Thyroid gland (tissue), 4 donors: ENCODE results near the gene RAB3IP. TPM values are rescaled to one million over a fixed set of nuclear protein-coding genes. Genes with fewer than 3 reads are reported as not detected.

Experiments used
- DNase-seq, 2 donors: peaks; one replicate each; pipeline ENCODE4 v3.0.0-alpha.2; 2019
- H3K27ac ChIP-seq, 3 donors: fragments of 200-600 bp; sonication (generic); 1 replicate in 2 of 3; 2 replicates in 1 of 3; pipeline ENCODE4 v1.5.1; 2016 to 2019; ENCODE audit warnings: mild to moderate bottlenecking in 1 of 3, moderate library complexity in 1 of 3
- H3K27me3 ChIP-seq: fragments of 200-600 bp; sonication (generic); one replicate; pipeline ENCODE4 v1.5.1; 2019
- H3K36me3 ChIP-seq, 2 donors: fragments of 200-600 bp; sonication (generic); one replicate each; pipeline ENCODE4 v1.5.1; 2016 to 2019
- H3K4me1 ChIP-seq, 2 donors: fragments of 200-600 bp; sonication (generic); one replicate each; pipeline ENCODE4 v1.5.1; 2017 to 2019
- H3K4me3 ChIP-seq, 3 donors: fragments of 200-600 bp; sonication (generic); replicated peaks in 1 of 3; 1 replicate in 2 of 3; 2 replicates in 1 of 3; pipeline ENCODE4 v1.5.1; 2016; ENCODE audit warnings: mild to moderate bottlenecking in 1 of 3
- H3K9me3 ChIP-seq: fragments of 200-600 bp; sonication (generic); one replicate; pipeline ENCODE4 v1.5.1; 2017
- CTCF ChIP-seq, 6 experiments: fragments of 200-600 bp in 3 of 6; fragments of 450-650 bp in 3 of 6; sonication (generic) in 3 of 6; IDR thresholded peaks; one replicate each; pipeline ENCODE4 v1.5.1; 2016 to 2019; ENCODE audit warnings: antibody characterized with exemption in 6 of 6, mild to moderate bottlenecking in 2 of 6, inconsistent platforms in 1 of 6, moderate library complexity in 1 of 6
- POLR2A ChIP-seq, 2 donors: fragments of 450-650 bp; IDR thresholded peaks; one replicate each; pipeline ENCODE4 v1.6.1; 2017; ENCODE audit warnings: antibody characterized with exemption in 2 of 2, mild to moderate bottlenecking in 2 of 2, moderate library complexity in 1 of 2
- WGBS, 2 donors: methylation state at CpG; one replicate each; pipeline ENCODE4 v1.1.5; 2017; 5-methylcytosine and 5-hydroxymethylcytosine counted together
- intact Hi-C: fragments of 100-400 bp; cut with DNase I; formaldehyde crosslinking; loops from one replicate; pipeline ENCODE4 v1.15.1; 2023
- total RNA-seq, 4 donors: library from RNA; depleted of rRNA; stranded (reverse); fragments of >200 nt; gene quantifications; one replicate each; pipeline ENCODE4 v1.2.3, GENCODE V29; 2016

The RAB3IP gene
- total RNA-seq, 4 donors from 2014 or later: 25.2 to 74.7 (median 34.7) TPM

- DNase-seq: no peak
- no peaks in the 10 kb centered on the region for H3K9me3 ChIP-seq
- intact Hi-C loops: no loop called here
- H3K36me3 ChIP-seq: peaks cover 0 to 2% of the 10 kb centered on the region in 2 donors
- whole genome bisulfite sequencing, 2 donors: 65 to 67% methylated on average over 8 of the region's 8 CpGs
- no peak overlapping the region for H3K4me3 ChIP-seq
- H3K27ac ChIP-seq: no peak overlapping the region
- TF ChIP-seq POLR2A (IDR thresholded peaks at IDR 0.05) (no peak), CTCF (IDR thresholded peaks at IDR 0.05) (no peak)
- no peaks in the 10 kb centered on the region for H3K27me3 ChIP-seq
- H3K4me1 ChIP-seq: no peaks in the 10 kb centered on the region
Observed at GRCh38 chr12:69821456-69822159, 82.9 kb downstream of the RAB3IP start.

- no peaks in the 10 kb centered on the region for H3K36me3 ChIP-seq
- H3K9me3 ChIP-seq: no peaks in the 10 kb centered on the region
- 78 to 85% methylated on average over 3 of the region's 3 CpGs for WGBS, 2 donors
- no peak for TF ChIP-seq POLR2A (IDR thresholded peaks at IDR 0.05)
- no peak for TF ChIP-seq CTCF (IDR thresholded peaks at IDR 0.05)
- no peak overlapping the region for H3K4me3 ChIP-seq
- intact Hi-C loops: no loop called here
- no peaks in the 10 kb centered on the region for H3K4me1 ChIP-seq
- no peak overlapping the region for H3K27ac ChIP-seq
- no peak for DNase-seq
- no peaks in the 10 kb centered on the region for H3K27me3 ChIP-seq
Observed at GRCh38 chr12:69822201-69822860, 83.7 kb downstream of the RAB3IP start.

- Histone ChIP-seq H3K9me3 (no peaks in the 10 kb centered on the region), H3K4me3 (no peak overlapping the region), H3K27me3 (no peaks in the 10 kb centered on the region), H3K27ac (no peak overlapping the region), H3K4me1 (peaks cover 0 to 2% of the 10 kb centered on the region in 2 donors), H3K36me3 (no peaks in the 10 kb centered on the region)
- TF ChIP-seq POLR2A (IDR thresholded peaks at IDR 0.05): no peak
- no peak for TF ChIP-seq CTCF (IDR thresholded peaks at IDR 0.05)
- DNase-seq: no peak
- intact Hi-C loops: no loop called here
Observed at GRCh38 chr12:69824028-69824427, 85.4 kb downstream of the RAB3IP start.

- TF ChIP-seq CTCF (IDR thresholded peaks at IDR 0.05) (no peak), POLR2A (IDR thresholded peaks at IDR 0.05) (no peak)
- Histone ChIP-seq H3K27ac (no peak within 1 kb of the TSS), H3K9me3 (no peaks in the 10 kb centered on the region), H3K4me1 (peaks cover 4 to 6% of the 10 kb centered on the region in 2 donors), H3K36me3 (no peaks in the 10 kb centered on the region), H3K4me3 (no peak within 1 kb of the TSS), H3K27me3 (no peaks in the 10 kb centered on the region)
- 89 to 91% methylated on average over 5 of the region's 5 CpGs for WGBS, 2 donors
- no peak for DNase-seq
- intact Hi-C loops: no loop called here
Observed at GRCh38 chr12:69824966-69825560, 86.4 kb downstream of the RAB3IP start, which contains the start of gene MYRFL. Gene MYRFL, plus strand, starts transcription at chr12:69825227. Its CDS starts 291 bp downstream, at chr12:69825518.

- no peak overlapping the region for H3K27ac ChIP-seq
- peak; percentile 13 to 28 for DNase-seq
- 25 to 32% methylated on average over 5 of the region's 5 CpGs for WGBS, 2 donors
- no peaks in the 10 kb centered on the region for H3K36me3 ChIP-seq
- peaks cover 4 to 6% of the 10 kb centered on the region in 2 donors for H3K4me1 ChIP-seq
- H3K4me3 ChIP-seq: no peak overlapping the region
- TF ChIP-seq CTCF (IDR thresholded peaks at IDR 0.05): no peak
- TF ChIP-seq POLR2A (IDR thresholded peaks at IDR 0.05): no peak
- H3K9me3 ChIP-seq: no peaks in the 10 kb centered on the region
- no peaks in the 10 kb centered on the region for H3K27me3 ChIP-seq
- intact Hi-C loops: no loop called here
Observed at GRCh38 chr12:69828897-69829296, 90.2 kb downstream of the RAB3IP start.
